ENCODE data around the gene NTSR1.

The NTSR1 gene

DNA sequence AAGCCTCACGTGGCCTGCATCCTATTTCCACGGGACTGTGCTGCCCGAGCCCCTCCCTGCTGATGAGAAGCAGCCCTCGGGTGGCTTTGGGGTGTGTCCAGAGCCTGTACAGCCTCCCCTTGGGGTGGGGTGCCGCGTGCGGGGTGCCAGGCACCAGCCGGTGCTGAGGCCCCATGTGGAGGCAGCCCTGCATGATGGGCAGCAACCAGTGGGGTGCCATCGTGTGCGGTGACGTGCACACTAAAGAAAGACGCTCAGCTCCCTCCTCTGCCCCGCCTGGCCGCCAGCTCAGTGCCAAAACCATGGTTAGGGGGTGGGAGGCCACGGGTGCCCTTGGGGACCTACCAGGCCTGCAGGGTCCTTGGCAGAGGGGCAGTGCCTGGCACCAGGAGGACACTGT, 26.2 kb downstream of the NTSR1 start:
- TF ChIP-seq, protein P1, sequence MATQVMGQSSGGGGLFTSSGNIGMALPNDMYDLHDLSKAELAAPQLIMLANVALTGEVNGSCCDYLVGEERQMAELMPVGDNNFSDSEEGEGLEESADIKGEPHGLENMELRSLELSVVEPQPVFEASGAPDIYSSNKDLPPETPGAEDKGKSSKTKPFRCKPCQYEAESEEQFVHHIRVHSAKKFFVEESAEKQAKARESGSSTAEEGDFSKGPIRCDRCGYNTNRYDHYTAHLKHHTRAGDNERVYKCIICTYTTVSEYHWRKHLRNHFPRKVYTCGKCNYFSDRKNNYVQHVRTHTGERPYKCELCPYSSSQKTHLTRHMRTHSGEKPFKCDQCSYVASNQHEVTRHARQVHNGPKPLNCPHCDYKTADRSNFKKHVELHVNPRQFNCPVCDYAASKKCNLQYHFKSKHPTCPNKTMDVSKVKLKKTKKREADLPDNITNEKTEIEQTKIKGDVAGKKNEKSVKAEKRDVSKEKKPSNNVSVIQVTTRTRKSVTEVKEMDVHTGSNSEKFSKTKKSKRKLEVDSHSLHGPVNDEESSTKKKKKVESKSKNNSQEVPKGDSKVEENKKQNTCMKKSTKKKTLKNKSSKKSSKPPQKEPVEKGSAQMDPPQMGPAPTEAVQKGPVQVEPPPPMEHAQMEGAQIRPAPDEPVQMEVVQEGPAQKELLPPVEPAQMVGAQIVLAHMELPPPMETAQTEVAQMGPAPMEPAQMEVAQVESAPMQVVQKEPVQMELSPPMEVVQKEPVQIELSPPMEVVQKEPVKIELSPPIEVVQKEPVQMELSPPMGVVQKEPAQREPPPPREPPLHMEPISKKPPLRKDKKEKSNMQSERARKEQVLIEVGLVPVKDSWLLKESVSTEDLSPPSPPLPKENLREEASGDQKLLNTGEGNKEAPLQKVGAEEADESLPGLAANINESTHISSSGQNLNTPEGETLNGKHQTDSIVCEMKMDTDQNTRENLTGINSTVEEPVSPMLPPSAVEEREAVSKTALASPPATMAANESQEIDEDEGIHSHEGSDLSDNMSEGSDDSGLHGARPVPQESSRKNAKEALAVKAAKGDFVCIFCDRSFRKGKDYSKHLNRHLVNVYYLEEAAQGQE (IDR thresholded peaks at IDR 0.05; ENCODE audit: insufficient replicate concordance, low read depth), result no peak
- no peak for TF ChIP-seq SPI1 (IDR thresholded peaks at IDR 0.05; ENCODE audit: borderline replicate concordance, low read depth)
- TF ChIP-seq GABPA (IDR thresholded peaks at IDR 0.05; ENCODE audit: low read depth), result no peak
- Histone ChIP-seq H3K27ac (replicated peaks) (no peak overlapping the region), H3K27me3 (ENCODE audit: insufficient read depth, poor library complexity, severe bottlenecking) (no peaks in the 10 kb centered on the region), H3K4me3 (replicated peaks; ENCODE audit: insufficient read depth, low read length) (no peak overlapping the region)
- DNase-seq (ENCODE audit: low read depth in 1 of 2, low spot score in 1 of 2), result no peak

DNA sequence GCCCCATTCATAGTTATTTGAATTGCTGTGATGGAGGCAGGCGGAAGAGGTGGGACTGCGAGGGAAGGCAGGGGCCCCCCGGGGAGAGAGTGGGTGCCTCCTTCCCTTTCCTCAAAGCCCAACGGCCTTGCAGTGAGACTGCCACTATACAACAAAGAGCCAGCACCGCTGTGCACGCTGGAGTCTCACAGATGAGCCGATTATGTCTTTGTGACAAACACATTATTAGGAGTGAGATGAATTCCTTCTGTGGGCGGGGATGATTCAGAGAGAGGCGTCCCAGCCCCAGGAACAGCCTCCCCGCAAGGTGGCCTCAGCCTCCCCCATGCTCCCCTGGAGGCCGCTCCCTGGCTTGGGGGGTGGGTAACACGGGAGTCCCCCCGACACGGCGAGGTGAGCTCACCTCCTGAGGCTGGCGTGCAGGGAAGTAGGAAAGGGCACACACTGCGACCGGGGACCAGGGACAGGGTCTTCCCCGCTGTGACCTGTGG, 26.7 kb downstream of the NTSR1 start:
- no peak for DNase-seq (ENCODE audit: low read depth in 1 of 2, low spot score in 1 of 2)

DNA sequence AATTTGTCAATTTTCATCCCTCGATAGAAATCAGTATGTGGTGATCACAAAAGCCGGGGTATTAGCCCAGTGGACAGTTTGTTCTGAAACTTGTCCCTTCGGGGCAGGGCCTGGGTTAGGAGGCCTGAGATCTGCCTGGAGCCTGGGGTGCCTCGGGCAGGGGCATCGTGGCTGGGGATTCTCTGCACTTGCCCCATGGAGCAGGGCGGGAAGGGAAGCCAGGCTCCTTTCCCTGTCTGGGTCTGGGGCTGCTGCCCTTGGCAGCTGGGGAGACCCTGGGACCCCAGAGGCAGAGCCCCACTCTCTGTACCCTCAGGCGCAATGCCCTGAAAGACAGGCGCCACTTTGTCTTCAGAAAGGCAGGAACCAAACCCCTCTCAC, 27.4 kb downstream of the NTSR1 start:
- Histone ChIP-seq H3K27ac (replicated peaks) (no peak overlapping the region), H3K27me3 (ENCODE audit: insufficient read depth, poor library complexity, severe bottlenecking) (no peaks in the 10 kb centered on the region), H3K4me3 (replicated peaks; ENCODE audit: insufficient read depth, low read length) (no peak overlapping the region)
- no peak for DNase-seq (ENCODE audit: low read depth in 1 of 2, low spot score in 1 of 2)
- TF ChIP-seq, protein P1 (IDR thresholded peaks at IDR 0.05; ENCODE audit: insufficient replicate concordance, low read depth), result no peak
- TF ChIP-seq, protein P2, sequence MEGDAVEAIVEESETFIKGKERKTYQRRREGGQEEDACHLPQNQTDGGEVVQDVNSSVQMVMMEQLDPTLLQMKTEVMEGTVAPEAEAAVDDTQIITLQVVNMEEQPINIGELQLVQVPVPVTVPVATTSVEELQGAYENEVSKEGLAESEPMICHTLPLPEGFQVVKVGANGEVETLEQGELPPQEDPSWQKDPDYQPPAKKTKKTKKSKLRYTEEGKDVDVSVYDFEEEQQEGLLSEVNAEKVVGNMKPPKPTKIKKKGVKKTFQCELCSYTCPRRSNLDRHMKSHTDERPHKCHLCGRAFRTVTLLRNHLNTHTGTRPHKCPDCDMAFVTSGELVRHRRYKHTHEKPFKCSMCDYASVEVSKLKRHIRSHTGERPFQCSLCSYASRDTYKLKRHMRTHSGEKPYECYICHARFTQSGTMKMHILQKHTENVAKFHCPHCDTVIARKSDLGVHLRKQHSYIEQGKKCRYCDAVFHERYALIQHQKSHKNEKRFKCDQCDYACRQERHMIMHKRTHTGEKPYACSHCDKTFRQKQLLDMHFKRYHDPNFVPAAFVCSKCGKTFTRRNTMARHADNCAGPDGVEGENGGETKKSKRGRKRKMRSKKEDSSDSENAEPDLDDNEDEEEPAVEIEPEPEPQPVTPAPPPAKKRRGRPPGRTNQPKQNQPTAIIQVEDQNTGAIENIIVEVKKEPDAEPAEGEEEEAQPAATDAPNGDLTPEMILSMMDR (IDR thresholded peaks at IDR 0.05; ENCODE audit: insufficient read depth, low read length), result no peak
- TF ChIP-seq POLR2AphosphoS5 (IDR thresholded peaks at IDR 0.05; ENCODE audit: low read depth), result no peak
- TF ChIP-seq GABPA (IDR thresholded peaks at IDR 0.05; ENCODE audit: low read depth), result no peak
- no peak for TF ChIP-seq SPI1 (IDR thresholded peaks at IDR 0.05; ENCODE audit: borderline replicate concordance, low read depth)

More for the DNA sequence above, 26.7 kb downstream of the NTSR1 start:
- Histone ChIP-seq H3K4me3 (replicated peaks; ENCODE audit: insufficient read depth, low read length) (no peak overlapping the region), H3K27ac (replicated peaks) (no peak overlapping the region), H3K27me3 (ENCODE audit: insufficient read depth, poor library complexity, severe bottlenecking) (no peaks in the 10 kb centered on the region)
- TF ChIP-seq GABPA (IDR thresholded peaks at IDR 0.05; ENCODE audit: low read depth) (no peak), POLR2AphosphoS5 (IDR thresholded peaks at IDR 0.05; ENCODE audit: low read depth) (no peak), SPI1 (IDR thresholded peaks at IDR 0.05; ENCODE audit: borderline replicate concordance, low read depth) (no peak)
- TF ChIP-seq, protein P2 (IDR thresholded peaks at IDR 0.05; ENCODE audit: insufficient read depth, low read length), result no peak
- TF ChIP-seq, protein P1 (IDR thresholded peaks at IDR 0.05; ENCODE audit: insufficient replicate concordance, low read depth), result no peak
